ENCODE data around the gene WBP11. TPM values are rescaled to one million over a fixed set of nuclear protein-coding genes. Genes with fewer than 3 reads are reported as not detected.

Gene WBP11
- total and polyA plus RNA-seq, 2 donors (not counting 3 experiments of a cell fraction or from before 2014, with no cell fraction given), result 11.4 to 77.1 TPM

- Histone ChIP-seq H3K27me3 (ENCODE audit: control insufficient read depth in 2 of 2, insufficient read depth in 2 of 2, low read length in 2 of 2) (no peaks in the 10 kb centered on the region), H3K9me3 (replicated peaks; ENCODE audit: control insufficient read depth, insufficient read depth, low read length) (no peaks in the 10 kb centered on the region), H3K4me3 (replicated peaks in 1 of 3; ENCODE audit: insufficient read depth in 1 of 3, low read depth in 1 of 3, low read length in 3 of 3) (peak overlapping the region in 2 of 3 experiments; percentile 50 to 56), H3K36me3 (ENCODE audit: control insufficient read depth in 2 of 2, extremely low read depth in 1 of 2, insufficient read depth in 2 of 2, low read length in 2 of 2) (no peaks in the 10 kb centered on the region), H3K9ac (replicated peaks; ENCODE audit: extremely low read depth, insufficient read depth, low read length) (peak overlapping the region; percentile 80), H3K9me1 (replicated peaks; ENCODE audit: control insufficient read depth, extremely low read depth, insufficient read depth, low read length) (no peaks in the 10 kb centered on the region), H3K4me2 (ENCODE audit: insufficient read depth, low read length) (peak overlapping the region; percentile 79), H4K20me1 (replicated peaks; ENCODE audit: control insufficient read depth, extremely low read depth, insufficient read depth, low read length) (no peaks in the 10 kb centered on the region), H2AFZ (ENCODE audit: low read depth, low read length) (no peak overlapping the region), H3K79me2 (ENCODE audit: control insufficient read depth, insufficient read depth, low read length) (peaks cover 19% of the 10 kb centered on the region), H3K4me1 (ENCODE audit: control insufficient read depth, extremely low read depth, insufficient read depth, low read length) (peaks cover 18% of the 10 kb centered on the region), H3K27ac (ENCODE audit: insufficient read depth, low read depth, low read length) (peak overlapping the region; percentile 77)
- intact Hi-C loops (cut with micrococcal nuclease) (loop anchor here (2.0 kb wide), 2 partner anchors 177 to 185 kb away; partner anchors contain the start of gene ARHGDIB), dilution Hi-C loops (cut with MboI; ENCODE audit: extremely low pct_ligation_motif_present, low sequenced_read_pairs) (no loop called here)
- ChIA-PET CTCF (interaction anchor here (0.7 to 2.4 kb wide), 11 partner anchors 9 to 518 kb away, joined by 3 to 11 read pairs (median 5); partner anchors contain the start of genes C12orf60, RERG and WBP11), POLR2A (interaction anchor here (1.6 kb wide), 1 partner anchor 28 kb away, joined by 6 read pairs; the partner anchor contains the start of genes C12orf60 and WBP11)
- DNase-seq (ENCODE audit: low read depth, low spot score) (no peak), FAIRE-seq (no peak)
- TF ChIP-seq FOS (IDR thresholded peaks at IDR 0.05; ENCODE audit: borderline replicate concordance, insufficient read depth, low read length), result no peak
- TF ChIP-seq POLR2AphosphoS5 (IDR thresholded peaks at IDR 0.05; ENCODE audit: insufficient read depth, low read depth, low read length), result no peak
- no peak for TF ChIP-seq POLR2A (IDR thresholded peaks at IDR 0.05; ENCODE audit: low read depth, low read length)
- no peak for TF ChIP-seq CTCF (IDR thresholded peaks at IDR 0.05; ENCODE audit: extremely low read depth in 1 of 2, insufficient read depth in 1 of 2, low read depth in 1 of 2, low read length in 2 of 2)
- TF ChIP-seq JUN (IDR thresholded peaks at IDR 0.05; ENCODE audit: borderline replicate concordance, insufficient read depth, insufficient read length, low read depth), result no peak
- TF ChIP-seq MAX (IDR thresholded peaks at IDR 0.05; ENCODE audit: insufficient read depth, insufficient read length), result no peak
- TF ChIP-seq GATA2 (IDR thresholded peaks at IDR 0.05; ENCODE audit: insufficient read depth, insufficient read length, low read depth, low read length), result no peak
- no peak for TF ChIP-seq EZH2 (IDR thresholded peaks at IDR 0.05; ENCODE audit: borderline replicate concordance, low read depth, low read length, severe bottlenecking)
- no peak for TF ChIP-seq MYC (IDR thresholded peaks at IDR 0.05; ENCODE audit: low read depth, low read length)
- no TSS peak for BruUV-seq (replicated peaks)
These were observed 27.7 kb downstream of the WBP11 start for GRCh38 chr12:14775636-14775980.
